ENCODE data around the gene NUFIP2.

GRCh38 chr17:29246628-29247027 lies 47.3 kb downstream of the NUFIP2 start, which contains the start of gene CRYBA1:
- TF ChIP-seq TCF7L2 (IDR thresholded peaks at IDR 0.05; ENCODE audit: low read depth, low read length): no peak
- no peak for TF ChIP-seq CTCF (IDR thresholded peaks at IDR 0.05)
- no peak for TF ChIP-seq POLR2AphosphoS5 (IDR thresholded peaks at IDR 0.05; ENCODE audit: low read depth, low read length)
- TF ChIP-seq REST (IDR thresholded peaks at IDR 0.05; ENCODE audit: insufficient read depth in 1 of 2, low read depth in 2 of 2, low read length in 1 of 2): no peak

Data from Panc1 (cell line).